Hematopoietic multipotent progenitor cell (in vitro differentiated cells): ENCODE measurements around the gene S100A3. TPM values are rescaled to one million over a fixed set of nuclear protein-coding genes. Genes with fewer than 3 reads are reported as not detected.

Experiments used
- DNase-seq, 3 donors: peaks; one replicate each; pipeline ENCODE4 v3.0.0-alpha.2; 2011 to 2015; ENCODE audit warnings: low read depth in 2 of 3, low spot score in 2 of 3
- total RNA-seq: library from RNA; depleted of rRNA; stranded (reverse); fragments of >200 nt; gene quantifications from one replicate; pipeline ENCODE4 v1.2.3, GENCODE V29; 2012

The S100A3 gene
- total RNA-seq, 1 donor, result not detected

- no peak for DNase-seq
Measured at GRCh38 chr1:153550398-153550758, 1.3 kb upstream of the S100A3 start.

GRCh38 chr1:153549741-153550397 is 811 bp upstream of the S100A3 start:
- no peak for DNase-seq

- no peak for DNase-seq
Measured at GRCh38 chr1:153547560-153548551, 1.2 kb downstream of the S100A3 start.

GRCh38 chr1:153546796-153547559 is 2.1 kb downstream of the S100A3 start:
- DNase-seq, result no peak

- DNase-seq, result no peak
Measured at GRCh38 chr1:153546371-153546770, 2.7 kb downstream of the S100A3 start.

GRCh38 chr1:153545067-153546055 is 3.7 kb downstream of the S100A3 start, which contains the start of gene S100A4:
Gene S100A4 (minus strand): TSS chr1:153545806. CDS start chr1:153544794, 1,012 bp downstream.
- peak in 2 of 3 donors; percentile 81 to 95 for DNase-seq

- no peak for DNase-seq
Measured at GRCh38 chr1:153544453-153545066, 4.5 kb downstream of the S100A3 start.

- no peak for DNase-seq
Measured at GRCh38 chr1:153543736-153544135, 5.3 kb downstream of the S100A3 start.

GRCh38 chr1:153542956-153543711 is 5.9 kb downstream of the S100A3 start:
- DNase-seq, result no peak

- no peak for DNase-seq
Measured at GRCh38 chr1:153541641-153542590, 7.1 kb downstream of the S100A3 start.

- DNase-seq, result peak in 2 of 3 donors; percentile 70 to 76
Measured at GRCh38 chr1:153540394-153541361, 8.4 kb downstream of the S100A3 start, which contains the start of gene S100A5. Gene S100A5 (minus strand): TSS chr1:153540934. CDS start chr1:153540191, 743 bp downstream.

GRCh38 chr1:153539395-153540093 is 9.5 kb downstream of the S100A3 start:
- DNase-seq, result no peak

GRCh38 chr1:153538315-153538821 is 10.7 kb downstream of the S100A3 start:
- no peak for DNase-seq

GRCh38 chr1:153537376-153537730 is 11.7 kb downstream of the S100A3 start:
- DNase-seq, result no peak

- no peak for DNase-seq
Measured at GRCh38 chr1:153536671-153537375, 12.2 kb downstream of the S100A3 start.
